ENCODE data around the gene HES3.

DNA sequence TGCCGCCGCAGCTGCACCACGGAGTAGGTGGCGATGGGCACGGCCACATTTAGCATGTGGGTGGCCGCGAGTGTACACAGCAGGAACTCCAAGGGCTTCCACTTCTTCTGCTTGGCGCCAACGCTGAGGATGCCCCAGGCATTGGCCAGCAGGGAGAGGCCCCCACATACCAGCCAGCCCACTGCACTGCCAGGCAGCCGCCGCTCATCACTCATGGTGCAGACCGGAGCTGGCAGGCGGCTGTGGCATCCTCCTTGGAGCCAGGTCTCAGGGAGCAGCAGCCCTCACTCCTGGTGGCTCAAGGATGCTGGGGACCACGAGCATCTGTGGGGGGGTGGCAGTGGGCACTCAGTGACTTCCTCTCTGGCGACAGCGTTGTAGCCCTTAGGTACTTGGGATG lies 10.7 kb downstream of the HES3 start:
- TF ChIP-seq, protein P1, sequence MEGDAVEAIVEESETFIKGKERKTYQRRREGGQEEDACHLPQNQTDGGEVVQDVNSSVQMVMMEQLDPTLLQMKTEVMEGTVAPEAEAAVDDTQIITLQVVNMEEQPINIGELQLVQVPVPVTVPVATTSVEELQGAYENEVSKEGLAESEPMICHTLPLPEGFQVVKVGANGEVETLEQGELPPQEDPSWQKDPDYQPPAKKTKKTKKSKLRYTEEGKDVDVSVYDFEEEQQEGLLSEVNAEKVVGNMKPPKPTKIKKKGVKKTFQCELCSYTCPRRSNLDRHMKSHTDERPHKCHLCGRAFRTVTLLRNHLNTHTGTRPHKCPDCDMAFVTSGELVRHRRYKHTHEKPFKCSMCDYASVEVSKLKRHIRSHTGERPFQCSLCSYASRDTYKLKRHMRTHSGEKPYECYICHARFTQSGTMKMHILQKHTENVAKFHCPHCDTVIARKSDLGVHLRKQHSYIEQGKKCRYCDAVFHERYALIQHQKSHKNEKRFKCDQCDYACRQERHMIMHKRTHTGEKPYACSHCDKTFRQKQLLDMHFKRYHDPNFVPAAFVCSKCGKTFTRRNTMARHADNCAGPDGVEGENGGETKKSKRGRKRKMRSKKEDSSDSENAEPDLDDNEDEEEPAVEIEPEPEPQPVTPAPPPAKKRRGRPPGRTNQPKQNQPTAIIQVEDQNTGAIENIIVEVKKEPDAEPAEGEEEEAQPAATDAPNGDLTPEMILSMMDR (IDR thresholded peaks at IDR 0.05): no peak
- no peak for TF ChIP-seq POLR2A (IDR thresholded peaks at IDR 0.05)

All from uterus (tissue), 2 donors.